ENCODE measurements around the gene TOMM40L. TPM values are rescaled to one million over a fixed set of nuclear protein-coding genes. Genes with fewer than 3 reads are reported as not detected.

Gene TOMM40L
- total and polyA plus RNA-seq, 4 donors = 14.4 to 24.2 (median 19.7) TPM

Other genes starting within 250 kb of the TOMM40L start
- 10 to 100 TPM in 1 of 2 donors, 1 to 10 TPM in 1; 9.5 to 23.7 TPM for gene F11R, start 204.9 kb upstream of the TOMM40L start, total RNA-seq
- gene F11R, start 204.9 kb upstream of the TOMM40L start, polyA plus RNA-seq (ENCODE audit: insufficient read length in 2 of 2) = 10 to 100 TPM in 1 of 2 donors, 1 to 10 TPM in 1; 7.0 to 13.0 TPM
- 10 to 100 TPM; 12.1 to 25.5 TPM for gene TSTD1, start 187.1 kb upstream of the TOMM40L start, total RNA-seq
- 10 to 100 TPM; 10.5 to 33.5 TPM for gene TSTD1, start 187.1 kb upstream of the TOMM40L start, polyA plus RNA-seq (ENCODE audit: insufficient read length in 2 of 2)
- 10 to 100 TPM; 67.1 to 81.6 TPM for gene USF1, start 180.1 kb upstream of the TOMM40L start, total RNA-seq
- 10 to 100 TPM; 84.8 to 93.7 TPM for gene USF1, start 180.1 kb upstream of the TOMM40L start, polyA plus RNA-seq (ENCODE audit: insufficient read length in 2 of 2)
- gene ARHGAP30, start 156.2 kb upstream of the TOMM40L start, total RNA-seq = 1 to 10 TPM; 2.1 to 4.2 TPM
- 1 to 10 TPM; 2.6 to 3.1 TPM for gene ARHGAP30, start 156.2 kb upstream of the TOMM40L start, polyA plus RNA-seq (ENCODE audit: insufficient read length in 2 of 2)
- gene NECTIN4, start 136.5 kb upstream of the TOMM40L start, total RNA-seq = under 1 TPM in 1 of 2 donors, not detected in 1; 0.06 TPM
- under 1 TPM in 1 of 2 donors, not detected in 1; 0.15 TPM for gene NECTIN4, start 136.5 kb upstream of the TOMM40L start, polyA plus RNA-seq (ENCODE audit: insufficient read length in 2 of 2)
- gene KLHDC9, start 127.7 kb upstream of the TOMM40L start, total RNA-seq = 10 to 100 TPM; 10.0 to 21.8 TPM
- 10 to 100 TPM; 26.6 to 27.7 TPM for gene KLHDC9, start 127.7 kb upstream of the TOMM40L start, polyA plus RNA-seq (ENCODE audit: insufficient read length in 2 of 2)
- gene PFDN2, start 108.0 kb upstream of the TOMM40L start, total RNA-seq = 10 to 100 TPM; 30.3 to 42.8 TPM
- gene PFDN2, start 108.0 kb upstream of the TOMM40L start, polyA plus RNA-seq (ENCODE audit: insufficient read length in 2 of 2) = 100 to 1,000 TPM; 147 to 152 TPM
- gene NIT1, start 108.0 kb upstream of the TOMM40L start, total RNA-seq = 10 to 100 TPM; 22.4 to 48.4 TPM
- 10 to 100 TPM; 48.6 to 53.7 TPM for gene NIT1, start 108.0 kb upstream of the TOMM40L start, polyA plus RNA-seq (ENCODE audit: insufficient read length in 2 of 2)
- gene DEDD, start 93.4 kb upstream of the TOMM40L start, total RNA-seq = 10 to 100 TPM; 16.3 to 20.2 TPM
- gene DEDD, start 93.4 kb upstream of the TOMM40L start, polyA plus RNA-seq (ENCODE audit: insufficient read length in 2 of 2) = 10 to 100 TPM; 55.1 to 61.5 TPM
- gene UFC1, start 72.1 kb upstream of the TOMM40L start, total RNA-seq = 100 to 1,000 TPM in 1 of 2 donors, 10 to 100 TPM in 1; 86.9 to 117 TPM
- gene UFC1, start 72.1 kb upstream of the TOMM40L start, polyA plus RNA-seq (ENCODE audit: insufficient read length in 2 of 2) = 100 to 1,000 TPM; 165 TPM
- 10 to 100 TPM; 11.0 to 17.2 TPM for gene USP21, start 66.6 kb upstream of the TOMM40L start, total RNA-seq
- 10 to 100 TPM; 51.4 to 52.1 TPM for gene USP21, start 66.6 kb upstream of the TOMM40L start, polyA plus RNA-seq (ENCODE audit: insufficient read length in 2 of 2)
- gene PPOX, start 59.6 kb upstream of the TOMM40L start, total RNA-seq = 10 to 100 TPM; 21.7 to 47.9 TPM
- 10 to 100 TPM; 53.0 to 69.6 TPM for gene PPOX, start 59.6 kb upstream of the TOMM40L start, polyA plus RNA-seq (ENCODE audit: insufficient read length in 2 of 2)
- gene B4GALT3, start 48.6 kb upstream of the TOMM40L start, total RNA-seq = 10 to 100 TPM; 18.8 to 28.5 TPM
- 10 to 100 TPM; 48.4 to 52.5 TPM for gene B4GALT3, start 48.6 kb upstream of the TOMM40L start, polyA plus RNA-seq (ENCODE audit: insufficient read length in 2 of 2)
- 10 to 100 TPM; 17.5 to 30.4 TPM for gene ADAMTS4, start 27.0 kb upstream of the TOMM40L start, total RNA-seq
- 10 to 100 TPM; 46.3 to 65.6 TPM for gene ADAMTS4, start 27.0 kb upstream of the TOMM40L start, polyA plus RNA-seq (ENCODE audit: insufficient read length in 2 of 2)
- gene NDUFS2, start 23.7 kb upstream of the TOMM40L start, total RNA-seq = 100 to 1,000 TPM; 110 to 155 TPM
- 100 to 1,000 TPM; 181 to 196 TPM for gene NDUFS2, start 23.7 kb upstream of the TOMM40L start, polyA plus RNA-seq (ENCODE audit: insufficient read length in 2 of 2)
- gene FCER1G, start 10.8 kb upstream of the TOMM40L start, total RNA-seq = 10 to 100 TPM; 14.9 to 18.5 TPM
- gene FCER1G, start 10.8 kb upstream of the TOMM40L start, polyA plus RNA-seq (ENCODE audit: insufficient read length in 2 of 2) = 10 to 100 TPM; 14.5 to 18.7 TPM
- 1 to 10 TPM in 1 of 2 donors, not detected in 1; 5.4 TPM for gene APOA2, start 2.4 kb upstream of the TOMM40L start, total RNA-seq
- not detected for gene APOA2, start 2.4 kb upstream of the TOMM40L start, polyA plus RNA-seq (ENCODE audit: insufficient read length in 2 of 2)
- gene NR1I3, start 12.1 kb downstream of the TOMM40L start, total RNA-seq = not detected
- gene NR1I3, start 12.1 kb downstream of the TOMM40L start, polyA plus RNA-seq (ENCODE audit: insufficient read length in 2 of 2) = 1 to 10 TPM; 4.2 to 5.9 TPM
- gene PCP4L1, start 32.7 kb downstream of the TOMM40L start, total RNA-seq = 10 to 100 TPM; 18.6 to 81.2 TPM
- 100 to 1,000 TPM; 104 to 113 TPM for gene PCP4L1, start 32.7 kb downstream of the TOMM40L start, polyA plus RNA-seq (ENCODE audit: insufficient read length in 2 of 2)
- gene MPZ, start 83.9 kb downstream of the TOMM40L start, total RNA-seq = 1,000 to 10,000 TPM in 1 of 2 donors, 100 to 1,000 TPM in 1; 293 to 1,019 TPM
- 100 to 1,000 TPM in 1 of 2 donors, 10 to 100 TPM in 1; 79.0 to 138 TPM for gene MPZ, start 83.9 kb downstream of the TOMM40L start, polyA plus RNA-seq (ENCODE audit: insufficient read length in 2 of 2)
- gene SDHC, start 88.3 kb downstream of the TOMM40L start, total RNA-seq = 10 to 100 TPM; 36.8 to 49.0 TPM
- gene SDHC, start 88.3 kb downstream of the TOMM40L start, polyA plus RNA-seq (ENCODE audit: insufficient read length in 2 of 2) = 100 to 1,000 TPM; 173 to 174 TPM
- 10 to 100 TPM in 1 of 2 donors, 1 to 10 TPM in 1; 2.3 to 36.8 TPM for gene CFAP126, start 141.8 kb downstream of the TOMM40L start, total RNA-seq
- 10 to 100 TPM; 20.3 to 39.3 TPM for gene CFAP126, start 141.8 kb downstream of the TOMM40L start, polyA plus RNA-seq (ENCODE audit: insufficient read length in 2 of 2)